GM10248 (cell line): Measurements from ENCODE around the gene RPL34.
A peak's percentile ranks its signal among the peaks of the same experiment; 100 is the strongest.

Experiments
- CTCF ChIA-PET: fragments of 300-600 bp; sonication (Branson Sonifier 250); formaldehyde crosslinking; extraction: SDS; loops from one replicate; lab custom pipeline; 2021; ENCODE audit warnings: antibody characterized with exemption; lab: Yijun Ruan, JAX
- POLR2A ChIA-PET: fragments of 350-650 bp; sonication (Branson Sonifier 250); formaldehyde crosslinking; extraction: SDS; loops from one replicate; lab custom pipeline; 2020; ENCODE audit warnings: antibody characterized with exemption; lab: Yijun Ruan, JAX
- DNase-seq: peaks from one replicate; pipeline ENCODE4 v3.0.0; 2012; ENCODE audit errors: extremely low spot score
- CTCF ChIP-seq: IDR thresholded peaks from 2 replicates; pipeline ENCODE4 v1.5.1; 2012; ENCODE audit warnings: mild to moderate bottlenecking, low read depth; ENCODE audit errors: extremely low read depth, missing control alignments, control extremely low read depth

The RPL34 gene

GRCh38 chr4:108620101-108620932 lies at the start of gene RPL34:
TSS of gene RPL34 (plus strand) at chr4:108620576. CDS start at chr4:108621960, 1,384 bp downstream.
- peak; percentile 91 for DNase-seq
- ChIA-PET CTCF (interaction anchor here (1.0 to 1.5 kb wide), 3 partner anchors 12 to 48 kb away, joined by 3 read pairs; no protein-coding TSS in a partner anchor), POLR2A (interaction anchor here (0.7 to 1.4 kb wide), 3 partner anchors 10 to 30 kb away, joined by 3 to 7 read pairs (median 3); partner anchors contain the start of gene OSTC)
- TF ChIP-seq CTCF = no peak

- POLR2A ChIA-PET = no interaction called here
- DNase-seq = no peak
- no peak for TF ChIP-seq CTCF
- CTCF ChIA-PET = interaction anchor here (1.0 to 10.3 kb wide), 9 partner anchors 9 to 801 kb away, joined by 3 to 188 read pairs (median 12); no protein-coding TSS in a partner anchor
Observed at GRCh38 chr4:108570993-108571569, 49.3 kb upstream of the RPL34 start.

GRCh38 chr4:108574402-108574801 lies 46.0 kb upstream of the RPL34 start:
- DNase-seq = no peak
- ChIA-PET POLR2A (no interaction called here), CTCF (interaction anchor here (0.7 to 10.3 kb wide), 14 partner anchors 9 to 816 kb away, joined by 3 to 188 read pairs (median 4); partner anchors contain the start of gene RPL34)
- no peak for TF ChIP-seq CTCF

DNA sequence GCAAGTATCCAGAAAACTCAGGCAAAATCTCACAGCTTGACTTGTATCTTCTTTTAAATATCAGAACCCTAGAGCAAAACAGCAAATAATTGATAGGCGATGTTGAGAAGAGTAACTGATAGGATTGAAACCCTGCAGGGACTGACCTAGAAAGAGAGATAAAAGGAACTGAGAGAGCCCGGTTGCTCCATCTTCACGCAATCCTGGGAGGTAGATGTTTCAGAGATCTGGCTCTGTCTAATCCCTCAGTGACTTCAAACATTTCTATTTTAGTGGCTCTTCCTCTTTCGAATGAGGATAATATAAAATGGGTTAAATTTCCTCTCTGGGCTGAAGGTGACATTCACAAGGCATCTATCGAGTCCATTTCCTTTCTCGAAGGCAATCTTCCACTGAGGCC lies 39.3 kb upstream of the RPL34 start:
- ChIA-PET CTCF (interaction anchor here (1.1 to 4.2 kb wide), 2 partner anchors 9 to 18 kb away, joined by 3 to 30 read pairs; no protein-coding TSS in a partner anchor), POLR2A (no interaction called here)
- DNase-seq = no peak
- TF ChIP-seq CTCF = no peak

- CTCF ChIA-PET = interaction anchor here (2.0 kb wide), 1 partner anchor 14 kb away, joined by 6 read pairs; no protein-coding TSS in a partner anchor
- DNase-seq = no peak
- POLR2A ChIA-PET = no interaction called here
- no peak for TF ChIP-seq CTCF
Observed at GRCh38 chr4:108586778-108587177, 33.6 kb upstream of the RPL34 start.

DNA sequence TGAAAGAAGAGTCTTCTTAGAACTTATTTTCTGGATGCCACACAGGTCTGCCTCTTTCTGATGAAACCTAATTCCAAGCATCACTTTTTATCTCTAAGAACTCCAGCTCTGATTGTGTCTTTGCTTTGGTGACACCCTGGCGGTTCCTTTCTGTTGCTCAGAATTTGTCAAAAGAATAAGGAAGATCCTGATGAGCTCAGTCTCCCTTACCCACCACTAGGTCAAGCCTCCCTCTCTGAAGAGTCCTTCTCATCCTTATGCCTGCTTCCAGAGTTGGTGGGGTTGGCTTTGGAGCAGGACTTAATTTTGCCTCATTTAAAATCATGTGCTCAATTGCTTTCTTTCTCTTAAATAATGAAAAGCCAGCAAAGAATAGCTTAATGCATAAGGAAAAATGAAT lies 31.5 kb upstream of the RPL34 start:
- ChIA-PET CTCF (interaction anchor here (0.8 to 1.3 kb wide), 3 partner anchors 11 to 17 kb away, joined by 3 to 5 read pairs (median 4); no protein-coding TSS in a partner anchor), POLR2A (no interaction called here)
- no peak for TF ChIP-seq CTCF
- DNase-seq = no peak
